Heart right ventricle (tissue), 16 donors: ENCODE measurements around the gene TRMT1. TPM values are rescaled to one million over a fixed set of nuclear protein-coding genes. Genes with fewer than 3 reads are reported as not detected.

ENCODE experiments used
- ATAC-seq, 8 donors: fragments of 200-7000 bp; cut with Tn5 transposase; one replicate each; pipeline ENCODE4 v1.9.1; 2020; ENCODE audit warnings: mild to moderate bottlenecking in 8 of 8, moderate library complexity in 8 of 8, moderate number of reproducible peaks in 1 of 8
- DNase-seq, 2 donors: peaks; one replicate each; pipeline ENCODE4 v3.0.0-alpha.2; 2020
- H3K27ac ChIP-seq, 10 donors: fragments of 200-600 bp; sonication (generic) in 2 of 10; one replicate each; pipeline versions ENCODE4 v1.5.0 to v1.8.0; 2020 to 2022; ENCODE audit warnings: mild to moderate bottlenecking in 3 of 10
- H3K27me3 ChIP-seq, 7 donors: fragments of 200-600 bp; one replicate each; pipeline ENCODE4 v1.8.0; 2021 to 2022; ENCODE audit warnings: mild to moderate bottlenecking in 2 of 7
- H3K36me3 ChIP-seq, 9 donors: fragments of 200-600 bp; sonication (generic) in 1 of 9; one replicate each; pipeline versions ENCODE4 v1.5.0 to v1.8.0; 2020 to 2022; ENCODE audit warnings: mild to moderate bottlenecking in 2 of 9
- H3K4me1 ChIP-seq, 9 donors: fragments of 200-600 bp; sonication (generic) in 1 of 9; one replicate each; pipeline versions ENCODE4 v1.5.0 to v1.8.0; 2020 to 2022; ENCODE audit warnings: mild to moderate bottlenecking in 4 of 9
- H3K4me3 ChIP-seq, 10 donors: fragments of 200-600 bp; sonication (generic) in 2 of 10; one replicate each; pipeline versions ENCODE4 v1.5.0 to v1.8.0; 2020 to 2022; ENCODE audit warnings: mild to moderate bottlenecking in 7 of 10, moderate library complexity in 2 of 10
- H3K9me3 ChIP-seq, 11 donors: fragments of 200-600 bp in 10 of 11; sonication (generic) in 2 of 11; one replicate each; pipeline versions ENCODE4 v1.5.0 to v1.8.0; 2013 to 2022; ENCODE audit warnings: mild to moderate bottlenecking in 2 of 11, control low read depth in 1 of 11, moderate library complexity in 1 of 11
- CTCF ChIP-seq, 9 donors: fragments of 200-600 bp; sonication (generic) in 2 of 9; IDR thresholded peaks; one replicate each; pipeline versions ENCODE4 v1.5.0 to v1.8.0; 2021 to 2022; ENCODE audit warnings: antibody characterized with exemption in 9 of 9, mild to moderate bottlenecking in 5 of 9, moderate library complexity in 1 of 9
- WGBS, 2 donors: extraction: QIAGEN DNeasy Blood & Tissue Kit; methylation state at CpG; one replicate each; pipeline ENCODE4 v1.1.7; 2013; ENCODE audit warnings: inconsistent platforms in 1 of 2; 5-methylcytosine and 5-hydroxymethylcytosine counted together
- intact Hi-C, 10 donors: fragments of 100-400 bp; cut with DNase I; formaldehyde crosslinking; loops; one replicate each; pipeline versions ENCODE4 v1.11.1 to v1.14.2; 2022
- polyA plus RNA-seq, 2 donors: library from polyadenylated mRNA; stranded (reverse); fragments of 200-250 nt; gene quantifications; one replicate each; pipeline ENCODE4 v1.2.3, GENCODE V29; 2013
- total RNA-seq, 10 donors: library from RNA; stranded (reverse); fragmentation: NEBNext Ultra II Directional in 3 of 10; extraction: Animal tissue kit (Norgen Biotek cat#: 25700) in 3 of 10; gene quantifications; one replicate each; pipeline versions ENCODE4 v1.2.1 to v1.2.4, GENCODE V29; 2021 to 2023
- donor health status: Arrhythmogenic right ventricular cardiomyopathy.
- donor health status: ischemic (EF 13 %, LVEDD 7.1; RV severe dilation, severe dysfunction).
- donor health status: healthy with polysubstance abuse.
- donor health status: DM: no; HTN: yes; CAD: no.
- donor health status: DM: no; HTN: no; CAD: no.
- donor health status: ischemic (EF 25% LVEDD 6.9; RV normal size, moderate dysfunction).
- donor health status: ischemic (EF 25% LVEDD 5.7; RV mildly dilated, moderate dysfunction).
- donor health status: healthy.
- donor health status: DM: yes; HTN: yes; CAD: no.
- donor health status: Ischemic cardiomyopathy.
- donor health status: ischemic (EF 35%, LVEDD 5.7; RV mildly dilated, moderate dysfunction).
- donor health status: nonischemic (EF 11% LVEDD 7.7; RV severe dilation, severe dysfunction).
- donor health status: DM: yes; HTN: yes; CAD: no.
- donor health status: PGD.
- donor health status: ischemic (EF 29% LVEDD 5.4; RV normal size, mild dysfunction).
- donor health status: nonischemic (EF 23%, LVEDD 6.1; RV moderate dilation, normal function).

The TRMT1 gene
- total and polyA plus RNA-seq, 12 donors, result 10.5 to 54.0 (median 14.8) TPM

GRCh38 chr19:13089139-13089856, 27.2 kb downstream of the TRMT1 start:
- no peak for TF ChIP-seq CTCF (IDR thresholded peaks at IDR 0.05)
- Histone ChIP-seq H3K4me3 (no peak overlapping the region), H3K9me3 (no peaks in the 10 kb centered on the region), H3K4me1 (peaks cover 39 to 72% (median 55%) of the 10 kb centered on the region in 9 donors), H3K36me3 (peaks cover 0 to 57% (median 3%) of the 10 kb centered on the region in 9 donors), H3K27ac (peak overlapping the region in 8 of 10 donors; percentile 65 to 95 (median 88)), H3K27me3 (no peaks in the 10 kb centered on the region)
- 88 to 92% methylated on average over 3 to 5 of the region's 5 CpGs for WGBS, 2 donors
- intact Hi-C loops, result loop anchor here in 1 of 10 donors (5.0 kb wide), 1 partner anchor 97 kb away; no protein-coding TSS in a partner anchor
- DNase-seq (no peak), ATAC-seq (no peak)

GRCh38 chr19:13087795-13088537, 28.6 kb downstream of the TRMT1 start:
- peaks cover 0 to 70% (median 11%) of the 10 kb centered on the region in 9 donors for H3K36me3 ChIP-seq
- TF ChIP-seq CTCF (IDR thresholded peaks at IDR 0.05), result no peak
- peak overlapping the region in 1 of 10 donors; percentile 95 for H3K27ac ChIP-seq
- no peaks in the 10 kb centered on the region for H3K9me3 ChIP-seq
- WGBS, 2 donors, result 88 to 92% methylated on average over 37 of the region's 37 CpGs
- no peak for ATAC-seq
- H3K4me1 ChIP-seq, result peaks cover 34 to 63% (median 43%) of the 10 kb centered on the region in 9 donors
- no peak for DNase-seq
- H3K4me3 ChIP-seq, result no peak overlapping the region
- intact Hi-C loops, result loop anchor here in 1 of 10 donors (5.0 kb wide), 1 partner anchor 96 kb away; no protein-coding TSS in a partner anchor
- no peaks in the 10 kb centered on the region for H3K27me3 ChIP-seq

DNA sequence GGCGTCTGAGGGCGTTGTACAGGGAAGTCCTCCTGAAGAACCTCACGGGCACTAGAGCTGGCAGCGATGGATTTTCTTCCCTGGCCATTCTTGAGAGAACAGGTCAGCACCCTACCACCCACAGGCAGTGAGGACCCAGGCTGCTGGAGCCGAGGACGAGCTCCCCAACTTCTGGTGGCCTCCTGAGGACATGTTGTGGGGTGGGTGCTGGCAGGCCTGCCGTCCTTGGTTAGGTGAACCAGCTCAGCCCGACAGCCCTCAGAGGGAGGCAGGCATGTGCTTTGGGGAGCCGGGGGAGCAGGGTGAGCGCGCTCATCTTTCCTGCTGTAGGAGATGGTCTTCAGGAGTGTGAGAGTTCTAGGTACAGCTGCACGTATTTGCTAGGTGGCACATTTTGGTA, 29.2 kb downstream of the TRMT1 start:
- no peak for DNase-seq
- Histone ChIP-seq H3K9me3 (no peaks in the 10 kb centered on the region), H3K4me1 (peaks cover 33 to 63% (median 43%) of the 10 kb centered on the region in 9 donors), H3K27ac (peak overlapping the region in 1 of 10 donors; percentile 68), H3K27me3 (no peaks in the 10 kb centered on the region), H3K4me3 (no peak overlapping the region), H3K36me3 (peaks cover 0 to 77% (median 11%) of the 10 kb centered on the region in 9 donors)
- TF ChIP-seq CTCF (IDR thresholded peaks at IDR 0.05), result no peak
- intact Hi-C loops, result loop anchor here in 1 of 10 donors (5.0 kb wide), 1 partner anchor 95 kb away; no protein-coding TSS in a partner anchor
- 92 to 94% methylated on average over 12 of the region's 12 CpGs for WGBS, 2 donors
- ATAC-seq, result no peak

DNA sequence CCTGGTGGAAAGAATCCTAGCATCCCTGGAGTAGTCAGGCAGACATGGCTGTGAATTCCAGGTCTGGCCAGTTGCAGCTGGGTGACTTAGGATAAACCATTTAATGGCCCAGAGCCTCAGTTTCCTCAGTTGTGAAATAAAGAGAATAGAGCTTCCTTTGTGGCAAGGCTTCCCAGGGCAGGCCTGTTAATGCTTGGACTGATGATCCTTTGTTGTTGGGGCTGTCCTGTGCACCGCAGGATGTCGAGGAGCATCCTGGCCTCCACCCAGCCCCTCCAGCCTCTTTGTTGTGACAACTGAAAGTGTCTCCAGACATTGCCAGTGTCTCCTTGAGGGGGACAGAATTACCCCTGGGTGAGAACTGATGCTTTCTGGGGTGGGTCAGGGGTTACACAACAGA, 30.2 kb downstream of the TRMT1 start:
- H3K4me3 ChIP-seq, result no peak overlapping the region
- 70 to 71% methylated on average over 2 of the region's 2 CpGs for WGBS, 2 donors
- no peaks in the 10 kb centered on the region for H3K27me3 ChIP-seq
- H3K4me1 ChIP-seq, result peaks cover 30 to 63% (median 40%) of the 10 kb centered on the region in 9 donors
- H3K27ac ChIP-seq, result peak overlapping the region in 5 of 10 donors; percentile 25 to 68 (median 41)
- no peaks in the 10 kb centered on the region for H3K9me3 ChIP-seq
- no peak for TF ChIP-seq CTCF (IDR thresholded peaks at IDR 0.05)
- intact Hi-C loops, result loop anchor here in 1 of 10 donors (5.0 kb wide), 1 partner anchor 94 kb away; no protein-coding TSS in a partner anchor
- no peak for DNase-seq
- no peak for ATAC-seq
- peaks cover 0 to 87% (median 11%) of the 10 kb centered on the region in 9 donors for H3K36me3 ChIP-seq
